ENCODE data around the gene NCMAP.
A peak's percentile ranks its signal among the peaks of the same experiment; 100 is the strongest.
"Not testable (repeated sequence)": the region's sequence is repeated elsewhere in the genome, so short reads cannot be mapped to it uniquely, and the experiment has no call there.

Gene NCMAP

GRCh38 chr1:24555591-24556413, at the start of gene NCMAP:
Gene NCMAP (plus strand): TSS chr1:24556087. CDS start chr1:24595431, 39,344 bp downstream.
- DNase-seq, result no peak

- DNase-seq, result no peak
Observed at GRCh38 chr1:24506691-24507381, 49.1 kb upstream of the NCMAP start.

DNA sequence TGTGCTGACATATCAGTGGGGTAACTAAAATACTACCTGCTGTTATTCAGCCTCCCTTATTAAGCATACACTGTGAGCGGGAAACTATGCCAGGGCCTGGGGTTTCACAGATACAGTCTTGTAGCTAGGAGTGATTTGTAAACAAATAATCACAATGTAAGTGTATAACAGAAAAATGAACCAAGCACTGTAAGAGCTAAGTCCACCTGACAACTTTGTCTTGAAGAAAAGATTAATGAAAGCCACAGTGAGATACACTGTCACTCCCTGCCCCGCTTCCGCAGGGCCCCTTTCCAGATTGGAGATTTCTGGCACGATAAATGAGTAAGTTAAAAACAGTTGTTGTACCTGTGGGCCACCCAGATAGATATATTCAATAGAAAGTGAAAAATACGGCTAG, 48.5 kb upstream of the NCMAP start:
- DNase-seq, result no peak

GRCh38 chr1:24508911-24509310, 47.0 kb upstream of the NCMAP start:
- DNase-seq, result no peak

DNA sequence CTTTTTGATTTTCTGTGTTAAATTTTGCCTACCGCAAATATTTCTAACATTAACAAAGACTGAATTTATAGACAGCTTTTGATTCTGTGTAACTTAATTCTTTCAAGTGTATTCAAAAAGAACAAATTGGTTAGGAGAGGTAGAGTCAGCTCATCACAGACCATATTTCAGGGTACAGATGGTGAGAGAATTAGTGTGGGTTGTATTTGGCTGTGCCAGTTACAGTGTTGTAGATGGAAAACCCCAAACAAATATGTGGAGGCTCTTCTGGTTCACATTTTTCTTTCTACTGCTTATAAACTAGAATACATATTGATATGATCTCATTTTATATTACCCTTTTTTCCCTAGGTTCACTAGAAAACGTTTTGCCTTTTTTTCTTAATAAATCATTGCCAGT, 42.2 kb upstream of the NCMAP start:
- no peak for DNase-seq

- no peak for DNase-seq
Observed at GRCh38 chr1:24514946-24515345, 40.9 kb upstream of the NCMAP start.

GRCh38 chr1:24515671-24516209, 40.1 kb upstream of the NCMAP start:
- DNase-seq, result not testable (repeated sequence)

GRCh38 chr1:24516506-24516905, 39.4 kb upstream of the NCMAP start:
- DNase-seq, result no peak

DNA sequence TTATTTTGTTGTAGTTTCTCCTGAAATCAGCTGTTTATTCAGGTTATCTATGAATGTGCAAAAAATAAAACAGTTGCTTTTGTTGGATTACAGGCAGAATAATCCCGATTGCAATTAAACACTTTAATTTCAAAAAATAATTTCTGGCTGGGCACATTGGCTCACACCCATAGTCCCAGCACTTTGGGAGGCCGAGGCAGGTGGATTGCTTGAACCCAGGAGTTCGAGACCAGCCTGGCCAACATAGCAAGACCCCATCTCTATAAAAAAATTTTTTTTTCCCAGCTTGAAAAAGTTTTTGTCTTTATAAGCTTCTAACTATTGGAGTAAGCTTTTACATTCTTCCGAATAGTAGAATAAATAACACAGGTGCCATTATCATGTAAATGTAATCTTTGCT, 38.0 kb upstream of the NCMAP start:
- no peak for DNase-seq

- not testable (repeated sequence) for DNase-seq
Observed at GRCh38 chr1:24520282-24520681, 35.6 kb upstream of the NCMAP start.

DNA sequence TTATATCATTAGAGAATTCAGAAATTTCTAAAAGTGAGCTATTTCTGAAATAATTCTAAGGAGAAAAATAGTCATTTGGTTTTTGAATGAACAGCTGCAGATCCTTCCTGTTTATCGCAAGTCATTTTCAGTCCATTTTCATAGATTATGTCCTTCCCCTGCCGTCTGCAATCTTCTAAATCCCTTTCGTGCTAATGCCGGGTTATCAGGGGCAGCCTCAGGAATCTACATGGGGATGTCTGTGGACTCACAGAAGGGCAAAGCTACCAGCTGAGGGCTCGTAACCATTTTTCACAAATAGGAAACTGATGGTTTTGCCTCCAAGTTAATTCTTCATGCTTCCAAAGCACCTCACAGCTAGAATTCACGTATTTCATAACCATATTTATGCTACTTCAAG, 30.3 kb upstream of the NCMAP start:
- DNase-seq, result no peak

GRCh38 chr1:24526045-24526444, 29.8 kb upstream of the NCMAP start:
- DNase-seq, result no peak

DNA sequence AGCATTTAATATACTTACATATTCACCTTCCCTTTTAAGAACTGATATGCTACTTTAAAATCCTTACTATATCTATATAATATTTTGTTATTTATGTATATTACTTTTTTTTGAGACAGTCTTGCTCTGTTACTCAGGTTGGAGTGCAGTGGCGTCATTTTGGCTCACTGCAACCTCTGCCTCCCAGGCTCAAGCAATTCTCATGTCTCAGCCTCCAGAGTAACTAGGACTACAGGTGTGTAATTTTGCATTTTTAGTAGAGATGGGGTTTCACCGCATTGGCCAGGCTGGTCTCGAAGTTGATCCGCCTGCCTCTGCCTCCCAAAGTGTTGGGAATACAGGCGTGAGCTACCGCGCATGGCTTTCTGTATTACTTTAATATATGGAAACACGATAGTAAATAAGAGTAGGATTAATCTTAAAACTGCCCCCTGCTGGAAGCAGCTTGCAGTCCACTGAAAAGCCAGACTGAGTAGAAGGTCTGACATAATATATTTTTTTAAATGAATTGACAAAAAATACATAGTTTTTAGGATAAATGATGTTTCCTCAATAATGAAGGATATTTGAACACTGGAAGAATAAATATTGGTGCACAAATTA, 28.8 kb upstream of the NCMAP start:
- DNase-seq, result peak; percentile 16

DNA sequence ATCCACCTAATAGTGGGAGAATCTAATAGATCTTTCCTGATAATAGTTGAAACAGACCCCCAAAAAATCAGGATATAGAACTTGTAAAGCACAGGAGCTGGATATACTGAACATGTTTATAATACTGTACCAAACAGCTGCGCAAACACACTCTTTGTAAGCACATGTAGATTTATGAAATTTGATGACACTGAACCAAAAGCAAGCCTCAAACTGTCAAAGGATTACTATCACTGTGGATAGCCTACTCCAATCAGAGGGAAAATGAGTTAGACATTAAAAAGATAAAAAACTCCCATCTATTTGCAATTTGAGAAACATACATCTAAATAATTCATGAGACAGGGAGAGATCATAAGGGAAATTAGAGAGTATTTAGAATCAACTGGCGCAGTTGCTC, 27.1 kb upstream of the NCMAP start:
- no peak for DNase-seq

DNA sequence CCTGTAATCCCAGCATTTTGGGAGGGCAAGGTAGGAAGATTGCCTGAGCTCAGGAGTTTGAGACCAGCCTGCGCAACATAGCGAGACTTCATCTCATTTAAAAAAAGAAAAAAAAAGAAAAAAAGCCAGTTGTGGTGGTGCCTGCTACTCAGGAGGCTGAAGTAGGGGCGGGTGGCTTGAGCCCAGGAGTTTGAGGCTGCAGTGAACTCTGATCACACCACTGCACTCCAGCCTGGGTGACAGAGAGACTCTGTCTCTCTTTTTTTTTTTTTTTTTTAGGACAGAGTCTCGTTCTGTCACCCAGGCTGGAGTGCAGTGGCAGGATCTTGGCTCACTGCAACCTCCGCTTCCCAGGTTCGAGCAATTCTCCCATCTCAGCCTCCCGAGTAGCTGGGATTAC, 26.6 kb upstream of the NCMAP start:
- DNase-seq, result not testable (repeated sequence)

GRCh38 chr1:24535021-24535424, 20.9 kb upstream of the NCMAP start:
- no peak for DNase-seq

- DNase-seq, result no peak
Observed at GRCh38 chr1:24535778-24536177, 20.1 kb upstream of the NCMAP start.

DNA sequence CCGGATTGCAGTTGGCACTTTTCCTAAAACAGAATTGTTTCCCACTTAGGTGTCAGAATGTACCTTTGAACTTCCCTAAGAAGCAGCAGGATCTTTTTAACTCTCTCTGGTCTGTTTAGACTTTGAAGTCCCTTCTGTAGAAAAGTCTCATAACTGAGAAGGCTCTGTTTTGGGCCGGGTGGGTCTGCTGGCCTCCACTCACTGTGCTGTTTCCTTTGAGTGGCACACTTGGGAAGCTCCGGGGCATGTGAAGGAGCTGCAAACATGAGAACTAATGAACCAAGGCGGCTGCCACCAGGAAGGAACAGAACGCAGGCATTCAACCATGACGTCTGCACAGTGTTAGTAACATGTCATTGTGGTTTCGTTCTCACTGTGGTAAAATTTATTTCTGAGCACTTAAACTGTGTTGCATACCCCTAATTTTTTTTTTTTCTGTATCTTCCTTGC, 19.5 kb upstream of the NCMAP start:
- no peak for DNase-seq

DNA sequence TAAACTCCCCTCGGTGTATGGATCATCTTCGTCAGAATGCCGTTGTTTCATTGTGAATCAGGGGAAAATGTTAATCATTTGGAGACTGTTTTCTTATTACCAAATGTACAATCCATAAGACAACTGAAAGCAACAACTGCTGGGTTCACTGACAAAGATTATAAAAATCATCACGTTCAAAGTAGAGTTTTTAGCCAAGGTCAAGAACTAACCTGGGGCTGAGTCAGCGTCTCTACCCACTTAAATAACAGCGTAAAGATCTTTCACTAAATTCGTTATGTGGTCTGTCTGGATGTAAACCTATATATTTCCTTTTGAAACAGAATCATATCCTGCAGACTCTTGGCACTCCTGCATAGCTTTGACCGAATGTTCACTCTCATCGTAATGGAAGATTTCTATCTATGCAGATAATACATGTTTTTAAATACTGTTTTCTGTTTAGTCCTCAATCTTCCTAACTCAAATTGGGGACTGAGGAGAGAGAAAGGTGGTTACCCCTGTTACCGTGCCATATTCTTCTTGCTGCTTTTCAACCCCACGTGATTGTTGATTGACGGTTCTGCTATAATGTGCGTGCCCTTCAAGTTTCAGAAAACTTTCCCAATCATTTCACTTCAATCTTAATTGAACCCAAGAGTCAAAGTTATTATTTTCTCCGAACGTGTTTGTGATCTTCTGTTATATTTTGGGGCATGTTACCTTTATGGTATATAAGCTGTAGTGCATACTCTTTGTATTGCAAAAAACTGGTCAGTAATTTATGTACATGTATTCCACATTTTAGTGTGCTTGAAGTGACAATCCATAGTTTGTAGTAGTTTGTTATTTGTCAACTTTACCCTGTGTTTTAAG, 15.6 kb upstream of the NCMAP start:
- no peak for DNase-seq

GRCh38 chr1:24540906-24541710, 14.8 kb upstream of the NCMAP start:
- DNase-seq, result no peak

- no peak for DNase-seq
Observed at GRCh38 chr1:24541711-24542346, 14.1 kb upstream of the NCMAP start.

Measured in NCI-H1694 treated with DMSO at 0.1 percent for 48 hours (cell line).